Loucy (cell line): Measurements from ENCODE around the gene VPS37C.
"Not testable (repeated sequence)": the region's sequence is repeated elsewhere in the genome, so short reads cannot be mapped to it uniquely, and the experiment has no call there.

ENCODE experiments used
- H2AFZ ChIP-seq: fragments of 200-600 bp; sonication (generic); 2 replicates; pipeline ENCODE4 v1.6.0; 2016; ENCODE audit warnings: antibody characterized with exemption, mild to moderate bottlenecking, low read length, moderate library complexity
- H3F3A ChIP-seq: fragments of 200-600 bp; 2 replicates; pipeline ENCODE4 v1.6.0; 2016; ENCODE audit warnings: antibody characterized with exemption, low read depth, mild to moderate bottlenecking
- H3K27me3 ChIP-seq: fragments of 200-600 bp; sonication (generic); 2 replicates; pipeline ENCODE4 v1.6.1; 2014; ENCODE audit warnings: low read length, mild to moderate bottlenecking; ENCODE audit not compliant: insufficient read depth, poor library complexity, severe bottlenecking
- H3K36me3 ChIP-seq: fragments of 200-600 bp; sonication (generic); 2 replicates; pipeline ENCODE4 v1.6.1; 2016; ENCODE audit warnings: low read length; ENCODE audit not compliant: insufficient read depth
- H3K4me1 ChIP-seq: fragments of 200-600 bp; sonication (generic); 2 replicates; pipeline ENCODE4 v1.5.1; 2014; ENCODE audit warnings: low read length, mild to moderate bottlenecking; ENCODE audit not compliant: insufficient read depth, poor library complexity, severe bottlenecking
- H3K4me2 ChIP-seq: fragments of 200-600 bp; sonication (generic); 2 replicates; pipeline ENCODE4 v1.6.0; 2014; ENCODE audit warnings: antibody characterized with exemption, low read length, low read depth, mild to moderate bottlenecking; ENCODE audit not compliant: poor library complexity, severe bottlenecking
- H3K4me3 ChIP-seq: fragments of 200-600 bp; sonication (generic); 2 replicates; pipeline ENCODE4 v1.5.1; 2014; ENCODE audit warnings: low read length, mild to moderate bottlenecking, mixed read lengths; ENCODE audit not compliant: poor library complexity, severe bottlenecking
- H3K79me2 ChIP-seq: fragments of 200-600 bp; sonication (generic); 2 replicates; pipeline ENCODE4 v1.6.1; 2014; ENCODE audit warnings: low read length; ENCODE audit not compliant: insufficient read depth
- H3K9ac ChIP-seq: fragments of 200-600 bp; sonication (generic); 2 replicates; pipeline ENCODE4 v1.6.0; 2014; ENCODE audit warnings: mild to moderate bottlenecking, low read depth, low read length, moderate library complexity; ENCODE audit not compliant: poor library complexity, severe bottlenecking
- H3K9me2 ChIP-seq: fragments of 200-600 bp; sonication (generic); replicated peaks from 2 replicates; pipeline ENCODE4 v1.6.1; 2016; ENCODE audit warnings: low read depth, low read length, mixed read lengths
- H3K9me3 ChIP-seq: fragments of 200-600 bp; sonication (generic); 2 replicates; pipeline ENCODE4 v1.6.1; 2014; ENCODE audit warnings: mild to moderate bottlenecking, antibody characterized with exemption, low read length, low read depth; ENCODE audit not compliant: insufficient read depth
- H4K20me1 ChIP-seq: fragments of 200-600 bp; sonication (generic); 2 replicates; pipeline ENCODE4 v1.6.0; 2014; ENCODE audit warnings: antibody characterized with exemption, low read length, mild to moderate bottlenecking; ENCODE audit not compliant: insufficient read depth, poor library complexity, severe bottlenecking
- CTCF ChIP-seq: fragments of 200-600 bp; sonication (generic); conservative IDR thresholded peaks from 2 replicates; pipeline ENCODE4 v1.5.1; 2014; ENCODE audit warnings: mild to moderate bottlenecking, antibody characterized with exemption, low read length
- EZH2phosphoT487 ChIP-seq: fragments of 200-600 bp; IDR thresholded peaks from 2 replicates; pipeline ENCODE4 v1.6.1; 2018; ENCODE audit warnings: antibody characterized with exemption, mild to moderate bottlenecking, moderate library complexity, borderline replicate concordance

VPS37C gene

GRCh38 chr11:61168042-61168688 is 6.9 kb upstream of the VPS37C start:
- Histone ChIP-seq H3F3A (no peaks in the 10 kb centered on the region), H3K4me2 (no peak overlapping the region), H3K79me2 (no peaks in the 10 kb centered on the region), H2AFZ (peak overlapping the region; percentile 44; the same call in 1 of the 2 replicates), H3K4me3 (no peak overlapping the region), H3K36me3 (no peaks in the 10 kb centered on the region), H3K9ac (no peak overlapping the region), H3K9me3 (no peaks in the 10 kb centered on the region), H3K27me3 (no peaks in the 10 kb centered on the region), H4K20me1 (no peaks in the 10 kb centered on the region), H3K4me1 (peaks cover 11% of the 10 kb centered on the region), H3K9me2 (no peaks in the 10 kb centered on the region)
- TF ChIP-seq EZH2phosphoT487 = no peak
- TF ChIP-seq CTCF = no peak

- not testable (repeated sequence) for H2AFZ ChIP-seq, H4K20me1 ChIP-seq, H3K9me3 ChIP-seq, H3K4me2 ChIP-seq, H3K36me3 ChIP-seq, H3K9ac ChIP-seq, H3K4me3 ChIP-seq, H3F3A ChIP-seq, H3K79me2 ChIP-seq, H3K27me3 ChIP-seq, H3K9me2 ChIP-seq
- H3K4me1 ChIP-seq = peaks cover 12% of the 10 kb centered on the region
Observed at GRCh38 chr11:61166331-61166730, 5.1 kb upstream of the VPS37C start.

- H3F3A ChIP-seq, H3K79me2 ChIP-seq, H3K36me3 ChIP-seq, H3K9me3 ChIP-seq, H3K9ac ChIP-seq, H3K4me2 ChIP-seq, H4K20me1 ChIP-seq, H3K9me2 ChIP-seq, H3K27me3 ChIP-seq, H3K4me3 ChIP-seq, H2AFZ ChIP-seq: not testable (repeated sequence)
- H3K4me1 ChIP-seq = peaks cover 14% of the 10 kb centered on the region
Observed at GRCh38 chr11:61165785-61166184, 4.6 kb upstream of the VPS37C start.

- H3F3A ChIP-seq = peaks cover 8% of the 10 kb centered on the region; the same call in 1 of the 2 replicates
- H3K27me3 ChIP-seq = no peaks in the 10 kb centered on the region
- H4K20me1 ChIP-seq = no peaks in the 10 kb centered on the region
- no peaks in the 10 kb centered on the region for H3K9me3 ChIP-seq
- H3K4me1 ChIP-seq = peaks cover 23% of the 10 kb centered on the region
- H3K4me3 ChIP-seq = no peak overlapping the region
- H3K4me2 ChIP-seq = no peak overlapping the region
- TF ChIP-seq CTCF (no peak), EZH2phosphoT487 (no peak)
- no peak overlapping the region for H3K9ac ChIP-seq
- H2AFZ ChIP-seq = no peak overlapping the region
- no peaks in the 10 kb centered on the region for H3K36me3 ChIP-seq
- peaks cover 6% of the 10 kb centered on the region; the same call in 1 of the 2 replicates for H3K79me2 ChIP-seq
- no peaks in the 10 kb centered on the region for H3K9me2 ChIP-seq
Observed at GRCh38 chr11:61164606-61165424, 3.6 kb upstream of the VPS37C start.
